WERI-Rb-1 (cell line): ENCODE data around the gene PIP5K1B.

ENCODE experiments used
- DNase-seq: peaks from one replicate; pipeline ENCODE4 v3.0.0-alpha.2; 2020
- H3K27ac ChIP-seq: fragments of 250-450 bp; sonication (Bioruptor Pico); 2 replicates; pipeline ENCODE4 v1.5.1; 2020; ENCODE audit warnings: mild to moderate bottlenecking, moderate library complexity
- H3K27me3 ChIP-seq: fragments of 250-450 bp; sonication (Bioruptor Pico); 2 replicates; pipeline ENCODE4 v1.5.1; 2021; ENCODE audit warnings: mild to moderate bottlenecking, low read depth, moderate library complexity; ENCODE audit not compliant: insufficient read depth, severe bottlenecking
- H3K36me3 ChIP-seq: fragments of 250-450 bp; sonication (Bioruptor Pico); 2 replicates; pipeline ENCODE4 v1.5.1; 2020; ENCODE audit warnings: mild to moderate bottlenecking, moderate library complexity
- H3K4me3 ChIP-seq: 2 replicates; pipeline ENCODE4 v1.5.1; 2011; ENCODE audit warnings: low read depth, mild to moderate bottlenecking, control low read depth, low read length
- H3K9me3 ChIP-seq: fragments of 250-450 bp; sonication (Bioruptor Pico); 2 replicates; pipeline ENCODE4 v1.5.1; 2021; ENCODE audit warnings: mild to moderate bottlenecking, moderate library complexity; ENCODE audit not compliant: severe bottlenecking
- TF ChIP-seq, protein P1 (sequence below): IDR thresholded peaks from 2 replicates; pipeline ENCODE4 v1.5.1; 2011; ENCODE audit warnings: low read depth, mild to moderate bottlenecking, control low read depth, inconsistent platforms, low read length

Gene PIP5K1B

DNA sequence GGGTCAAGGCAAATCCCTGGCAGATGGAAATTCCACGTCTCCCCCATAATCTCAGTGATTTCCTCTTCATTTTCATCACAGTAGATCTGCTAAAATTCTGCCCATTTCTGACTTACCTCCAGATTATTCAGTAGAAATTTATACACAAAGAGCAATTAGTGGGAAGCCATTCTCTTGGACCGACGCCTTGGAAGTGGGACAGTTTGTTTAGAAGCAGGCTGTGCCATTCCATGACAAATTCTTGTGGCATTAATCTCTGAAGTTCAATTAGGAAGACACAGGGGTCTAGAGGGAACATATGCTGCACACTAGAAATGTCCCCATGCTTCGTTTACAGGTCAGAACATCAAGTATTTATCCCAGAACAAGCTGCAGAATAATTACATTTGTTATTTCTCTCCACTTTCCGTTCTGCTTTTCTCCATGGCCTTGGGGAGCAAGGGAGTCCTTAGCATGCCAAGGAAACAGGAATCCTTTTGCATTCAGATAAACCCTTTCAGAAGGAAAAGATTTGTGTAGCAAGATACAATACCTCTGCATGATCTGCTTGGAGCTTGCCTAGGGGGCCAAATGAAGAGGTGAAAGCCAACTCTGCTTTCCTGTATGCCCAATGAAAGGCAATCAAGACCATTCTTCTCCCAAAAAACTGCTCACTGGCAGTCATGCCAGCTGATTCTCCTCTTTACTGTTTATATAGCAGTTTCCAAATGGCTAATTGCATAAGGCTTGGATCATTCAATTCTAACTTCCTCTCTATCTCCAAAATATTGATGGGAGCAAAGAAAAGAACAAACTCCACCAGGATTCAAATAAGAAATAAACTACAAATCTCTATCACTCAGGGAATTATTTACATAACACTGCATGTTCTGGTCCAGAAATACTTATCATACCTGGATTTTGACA, 311.4 kb downstream of the PIP5K1B start:
- Histone ChIP-seq H3K27ac (no peak overlapping the region), H3K27me3 (no peaks in the 10 kb centered on the region), H3K9me3 (no peaks in the 10 kb centered on the region), H3K36me3 (no peaks in the 10 kb centered on the region), H3K4me3 (no peak overlapping the region)
- no peak for DNase-seq
- TF ChIP-seq, protein P1, sequence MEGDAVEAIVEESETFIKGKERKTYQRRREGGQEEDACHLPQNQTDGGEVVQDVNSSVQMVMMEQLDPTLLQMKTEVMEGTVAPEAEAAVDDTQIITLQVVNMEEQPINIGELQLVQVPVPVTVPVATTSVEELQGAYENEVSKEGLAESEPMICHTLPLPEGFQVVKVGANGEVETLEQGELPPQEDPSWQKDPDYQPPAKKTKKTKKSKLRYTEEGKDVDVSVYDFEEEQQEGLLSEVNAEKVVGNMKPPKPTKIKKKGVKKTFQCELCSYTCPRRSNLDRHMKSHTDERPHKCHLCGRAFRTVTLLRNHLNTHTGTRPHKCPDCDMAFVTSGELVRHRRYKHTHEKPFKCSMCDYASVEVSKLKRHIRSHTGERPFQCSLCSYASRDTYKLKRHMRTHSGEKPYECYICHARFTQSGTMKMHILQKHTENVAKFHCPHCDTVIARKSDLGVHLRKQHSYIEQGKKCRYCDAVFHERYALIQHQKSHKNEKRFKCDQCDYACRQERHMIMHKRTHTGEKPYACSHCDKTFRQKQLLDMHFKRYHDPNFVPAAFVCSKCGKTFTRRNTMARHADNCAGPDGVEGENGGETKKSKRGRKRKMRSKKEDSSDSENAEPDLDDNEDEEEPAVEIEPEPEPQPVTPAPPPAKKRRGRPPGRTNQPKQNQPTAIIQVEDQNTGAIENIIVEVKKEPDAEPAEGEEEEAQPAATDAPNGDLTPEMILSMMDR = no peak

DNA sequence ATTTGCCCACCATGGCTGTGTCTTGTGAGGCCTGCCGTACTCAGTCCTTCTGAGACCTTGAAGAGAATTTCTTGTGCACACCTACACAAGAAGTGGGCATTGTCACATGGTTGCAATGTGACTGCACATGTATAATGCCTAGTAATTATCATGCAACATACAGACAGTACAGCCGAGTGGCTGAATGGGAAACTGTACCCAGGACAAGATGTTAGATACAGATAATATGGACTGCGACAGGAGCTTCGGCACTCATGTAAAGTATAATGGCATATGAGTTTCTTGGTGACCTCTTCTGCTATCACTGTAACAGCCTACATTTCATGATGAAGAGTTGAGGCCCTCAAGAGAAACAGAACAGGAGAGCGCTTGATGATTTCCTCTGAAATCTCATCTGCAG, 313.7 kb downstream of the PIP5K1B start:
- Histone ChIP-seq H3K27ac (no peak overlapping the region), H3K27me3 (no peaks in the 10 kb centered on the region), H3K9me3 (no peaks in the 10 kb centered on the region), H3K36me3 (no peaks in the 10 kb centered on the region), H3K4me3 (no peak overlapping the region)
- DNase-seq = no peak
- TF ChIP-seq, protein P1 = no peak

DNA sequence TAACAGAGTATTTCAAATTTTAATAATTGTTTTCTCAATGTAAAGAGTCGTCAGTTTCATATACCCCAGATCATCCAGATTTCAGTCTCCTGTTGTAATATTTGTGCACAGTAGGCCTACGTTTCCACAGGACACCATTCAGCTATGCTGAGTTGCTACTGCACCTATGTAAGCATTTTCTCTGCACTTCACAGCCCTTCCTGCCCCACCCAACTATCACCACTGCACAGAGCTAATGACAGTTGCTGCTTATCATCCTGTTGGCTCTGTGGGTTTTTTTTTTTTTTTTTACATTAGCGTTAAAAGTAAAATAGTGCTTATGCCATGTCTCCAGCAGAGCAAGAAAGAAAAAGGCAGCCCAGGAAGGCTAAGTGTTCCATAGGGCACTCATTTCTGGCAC, 314.8 kb downstream of the PIP5K1B start:
- no peaks in the 10 kb centered on the region for H3K9me3 ChIP-seq
- no peaks in the 10 kb centered on the region for H3K27me3 ChIP-seq
- no peak overlapping the region for H3K4me3 ChIP-seq
- no peaks in the 10 kb centered on the region for H3K36me3 ChIP-seq
- DNase-seq = no peak
- TF ChIP-seq, protein P1 = no peak
- no peak overlapping the region for H3K27ac ChIP-seq

DNA sequence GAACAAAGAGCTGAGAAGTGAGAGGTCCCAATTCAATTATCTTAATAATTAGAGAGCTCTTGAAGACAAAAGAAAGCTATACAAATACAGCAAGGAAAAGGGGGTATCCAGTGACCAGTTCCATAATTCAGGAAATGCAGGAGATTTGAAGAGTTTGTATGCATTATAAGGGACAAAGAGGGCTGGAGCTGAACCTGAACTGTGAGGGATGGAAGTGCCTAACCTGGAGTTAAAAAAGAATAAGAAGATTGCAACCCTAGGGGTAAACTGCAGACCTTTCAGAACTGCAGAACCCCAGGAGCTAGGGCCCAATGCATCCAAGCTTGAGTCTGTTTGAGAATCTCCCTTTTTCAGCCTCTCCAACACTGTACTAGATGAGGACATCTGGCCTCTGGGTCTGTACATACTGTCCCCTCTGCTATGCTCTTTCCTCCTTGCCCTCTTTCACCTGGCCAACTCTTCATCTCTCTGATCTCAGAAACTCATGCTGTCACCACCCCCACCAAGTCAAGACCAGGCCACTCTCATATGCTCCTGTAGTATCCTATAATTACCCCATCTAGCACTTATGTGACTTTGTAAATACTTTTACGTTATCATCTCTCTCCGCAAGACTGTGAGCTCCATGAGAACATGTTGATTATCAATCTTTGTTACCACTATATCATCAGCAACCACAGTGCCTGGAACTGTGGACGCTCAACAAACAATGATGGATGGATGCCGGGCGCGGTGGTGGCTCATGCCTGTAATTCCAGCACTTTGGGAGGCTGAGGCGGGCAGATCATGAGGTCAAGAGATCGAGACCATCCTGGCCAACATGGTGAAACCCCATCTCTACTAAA, 315.5 kb downstream of the PIP5K1B start:
- Histone ChIP-seq H3K36me3 (no peaks in the 10 kb centered on the region), H3K27me3 (no peaks in the 10 kb centered on the region), H3K9me3 (no peaks in the 10 kb centered on the region), H3K4me3 (no peak overlapping the region), H3K27ac (no peak overlapping the region)
- DNase-seq = no peak
- TF ChIP-seq, protein P1 = no peak

DNA sequence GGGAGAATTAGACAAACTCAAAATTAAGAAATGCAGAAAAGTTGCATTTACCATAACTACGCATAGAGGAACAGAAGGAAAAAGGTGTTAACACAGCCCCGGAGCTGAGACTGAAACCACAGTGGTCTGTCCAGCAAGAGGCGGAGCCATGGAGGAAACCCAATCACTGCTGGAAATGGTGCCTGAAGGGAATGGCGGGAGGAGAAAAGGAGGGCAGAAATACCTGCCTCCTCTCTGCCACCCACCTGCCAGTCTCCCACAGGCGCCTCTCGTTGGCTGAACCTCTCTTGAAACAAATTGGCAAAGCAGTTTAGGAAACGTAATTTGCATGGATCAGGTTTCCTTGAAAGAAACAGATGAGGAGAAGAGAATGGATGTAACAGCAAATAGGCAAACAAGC, 318.6 kb downstream of the PIP5K1B start:
- Histone ChIP-seq H3K36me3 (no peaks in the 10 kb centered on the region), H3K9me3 (no peaks in the 10 kb centered on the region), H3K4me3 (no peak overlapping the region), H3K27ac (no peak overlapping the region), H3K27me3 (peaks cover 3% of the 10 kb centered on the region)
- TF ChIP-seq, protein P1 = no peak
- DNase-seq = no peak
